Fibroblast of pulmonary artery (primary cell): ENCODE results near the gene IL17RC.

Experiments
- DNase-seq: peaks from one replicate; pipeline ENCODE4 v3.0.0-alpha.2; 2010; ENCODE audit warnings: low read depth
- H3K4me3 ChIP-seq: replicated peaks from 2 replicates; pipeline ENCODE4 v1.5.1; 2011; ENCODE audit warnings: low read depth, mild to moderate bottlenecking, control low read depth, low read length, moderate library complexity
- CTCF ChIP-seq: IDR thresholded peaks from 2 replicates; pipeline ENCODE4 v1.5.1; 2011; ENCODE audit warnings: mild to moderate bottlenecking, control low read depth, low read length, inconsistent platforms; ENCODE audit errors: missing control alignments

Gene IL17RC

GRCh38 chr3:9903238-9903624 is 13.7 kb upstream of the IL17RC start:
- TF ChIP-seq CTCF = no peak
- H3K4me3 ChIP-seq = no peak overlapping the region
- no peak for DNase-seq

GRCh38 chr3:9903904-9904303 is 13.0 kb upstream of the IL17RC start:
- no peak for TF ChIP-seq CTCF
- DNase-seq = no peak
- H3K4me3 ChIP-seq = no peak overlapping the region

GRCh38 chr3:9906480-9906879 is 10.4 kb upstream of the IL17RC start:
- no peak for DNase-seq
- H3K4me3 ChIP-seq = no peak overlapping the region
- TF ChIP-seq CTCF = no peak

- no peak for DNase-seq
- no peak overlapping the region for H3K4me3 ChIP-seq
- TF ChIP-seq CTCF = no peak
These were observed 8.6 kb upstream of the IL17RC start for GRCh38 chr3:9908286-9908685.

GRCh38 chr3:9909221-9910013 is 7.5 kb upstream of the IL17RC start:
- TF ChIP-seq CTCF = no peak
- DNase-seq = no peak
- no peak overlapping the region for H3K4me3 ChIP-seq

GRCh38 chr3:9911863-9912262 is 5.0 kb upstream of the IL17RC start:
- H3K4me3 ChIP-seq = no peak overlapping the region
- no peak for DNase-seq
- no peak for TF ChIP-seq CTCF
